ENCODE measurements around the gene PDLIM5. TPM values are rescaled to one million over a fixed set of nuclear protein-coding genes. Genes with fewer than 3 reads are reported as not detected.

PDLIM5 gene
- total RNA-seq, 2 donors from 2014 or later = 598 to 841 TPM

- no peak overlapping the region for H3K27ac ChIP-seq
- no peak for DNase-seq (ENCODE audit: low spot score)
- no peak for TF ChIP-seq CTCF (IDR thresholded peaks at IDR 0.05)
Observed at GRCh38 chr4:94439606-94440005, 12.1 kb upstream of the PDLIM5 start.

GRCh38 chr4:94441838-94442237 is 9.9 kb upstream of the PDLIM5 start:
- H3K4me3 ChIP-seq = no peak overlapping the region

More at GRCh38 chr4:94439606-94440005, 12.1 kb upstream of the PDLIM5 start:
- H3K36me3 ChIP-seq = no peaks in the 10 kb centered on the region
- H3K4me3 ChIP-seq = no peak overlapping the region
- no peaks in the 10 kb centered on the region for H3K9me3 ChIP-seq
- H3K27me3 ChIP-seq = no peaks in the 10 kb centered on the region
- H3K4me1 ChIP-seq = no peaks in the 10 kb centered on the region

GRCh38 chr4:94442251-94442650 is 9.5 kb upstream of the PDLIM5 start:
- H3K9me3 ChIP-seq = no peaks in the 10 kb centered on the region
- TF ChIP-seq CTCF (IDR thresholded peaks at IDR 0.05) = no peak
- no peaks in the 10 kb centered on the region for H3K4me1 ChIP-seq
- no peaks in the 10 kb centered on the region for H3K27me3 ChIP-seq
- no peak overlapping the region for H3K4me3 ChIP-seq
- peak overlapping the region; percentile 15 to 74 for H3K27ac ChIP-seq
- H3K36me3 ChIP-seq = no peaks in the 10 kb centered on the region
- DNase-seq (ENCODE audit: low spot score) = no peak

More at GRCh38 chr4:94441838-94442237, 9.9 kb upstream of the PDLIM5 start:
- H3K9me3 ChIP-seq = no peaks in the 10 kb centered on the region
- no peaks in the 10 kb centered on the region for H3K27me3 ChIP-seq
- no peak for DNase-seq (ENCODE audit: low spot score)
- no peaks in the 10 kb centered on the region for H3K36me3 ChIP-seq
- H3K27ac ChIP-seq = peak overlapping the region; percentile 15 to 74
- TF ChIP-seq CTCF (IDR thresholded peaks at IDR 0.05) = no peak
- H3K4me1 ChIP-seq = no peaks in the 10 kb centered on the region

- H3K27ac ChIP-seq = peak overlapping the region in 1 of 2 donors; percentile 37
- H3K9me3 ChIP-seq = no peaks in the 10 kb centered on the region
Observed at GRCh38 chr4:94446386-94446785, 5.4 kb upstream of the PDLIM5 start.

GRCh38 chr4:94447754-94448411 is 3.9 kb upstream of the PDLIM5 start:
- Histone ChIP-seq H3K27me3 (no peaks in the 10 kb centered on the region), H3K27ac (peak overlapping the region in 1 of 2 donors; percentile 37), H3K36me3 (peaks cover 7% of the 10 kb centered on the region), H3K9me3 (no peaks in the 10 kb centered on the region), H3K4me1 (peaks cover 0 to 11% of the 10 kb centered on the region in 2 donors), H3K4me3 (no peak overlapping the region)
- TF ChIP-seq CTCF (IDR thresholded peaks at IDR 0.05) = no peak
- DNase-seq (ENCODE audit: low spot score) = no peak

More at GRCh38 chr4:94446386-94446785, 5.4 kb upstream of the PDLIM5 start:
- Histone ChIP-seq H3K36me3 (no peaks in the 10 kb centered on the region), H3K27me3 (no peaks in the 10 kb centered on the region), H3K4me3 (no peak overlapping the region), H3K4me1 (peaks cover 0 to 11% of the 10 kb centered on the region in 2 donors)
- no peak for DNase-seq (ENCODE audit: low spot score)
- no peak for TF ChIP-seq CTCF (IDR thresholded peaks at IDR 0.05)

Data from right atrium auricular region (tissue), 2 donors.